ACC112 (cell line): ENCODE data around the gene MCF2L.

Experiments used
- H2AFZ ChIP-seq: fragments of 200-600 bp; sonication (generic); one replicate; pipeline ENCODE4 v1.6.0; 2017; ENCODE audit warnings: antibody characterized with exemption, low read length; ENCODE audit not compliant: unreplicated experiment
- H3K27ac ChIP-seq: fragments of 200-600 bp; sonication (generic); 2 replicates; pipeline ENCODE4 v1.5.1; 2014; ENCODE audit warnings: low read depth, mild to moderate bottlenecking, antibody characterized with exemption, low read length, moderate library complexity
- H3K27me3 ChIP-seq: fragments of 200-600 bp; sonication (generic); 2 replicates; pipeline ENCODE4 v1.6.1; 2014; ENCODE audit warnings: mild to moderate bottlenecking, antibody characterized with exemption, low read length, moderate library complexity, mixed read lengths; ENCODE audit not compliant: insufficient read depth
- H3K36me3 ChIP-seq: fragments of 200-600 bp; sonication (generic); 2 replicates; pipeline ENCODE4 v1.6.1; 2016; ENCODE audit warnings: mild to moderate bottlenecking, antibody characterized with exemption, low read length, moderate library complexity, mixed read lengths; ENCODE audit not compliant: insufficient read depth
- H3K4me1 ChIP-seq: fragments of 200-600 bp; sonication (generic); one replicate; pipeline ENCODE4 v1.6.1; 2016; ENCODE audit warnings: low read length, mixed read lengths; ENCODE audit not compliant: insufficient read depth, unreplicated experiment, control insufficient read depth
- H3K4me3 ChIP-seq: fragments of 200-600 bp; sonication (generic); 2 replicates; pipeline ENCODE4 v1.5.1; 2014; ENCODE audit warnings: mild to moderate bottlenecking, low read depth, low read length
- H3K79me2 ChIP-seq: fragments of 200-600 bp; sonication (generic); one replicate; pipeline ENCODE4 v1.6.0; 2016; ENCODE audit warnings: low read length; ENCODE audit not compliant: control insufficient read depth, unreplicated experiment, insufficient read depth

The MCF2L gene

DNA sequence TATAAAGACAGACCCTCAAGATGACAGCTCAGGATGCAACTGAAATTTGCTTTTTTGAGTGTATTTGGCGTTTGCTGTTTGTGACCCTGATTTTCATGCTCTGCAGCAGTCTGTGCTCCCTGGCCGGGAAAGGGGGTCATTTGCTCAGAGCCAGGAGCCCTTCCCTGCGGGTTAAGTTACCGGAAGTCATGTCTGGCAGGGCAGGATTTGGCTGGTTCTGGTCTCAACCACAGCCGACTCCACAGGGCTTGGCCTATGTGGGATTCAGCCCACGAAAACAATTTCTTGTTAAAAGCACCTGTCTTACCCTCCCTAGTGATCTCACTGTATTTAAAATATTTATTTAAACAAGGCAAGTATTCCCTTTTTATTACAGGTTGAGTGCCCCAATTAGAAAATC, 22.6 kb downstream of the MCF2L start:
- Histone ChIP-seq H3K27ac (no peak overlapping the region), H3K4me1 (no peaks in the 10 kb centered on the region), H2AFZ (no peak overlapping the region), H3K27me3 (peaks cover 26% of the 10 kb centered on the region), H3K79me2 (no peaks in the 10 kb centered on the region), H3K36me3 (no peaks in the 10 kb centered on the region), H3K4me3 (no peak overlapping the region)

DNA sequence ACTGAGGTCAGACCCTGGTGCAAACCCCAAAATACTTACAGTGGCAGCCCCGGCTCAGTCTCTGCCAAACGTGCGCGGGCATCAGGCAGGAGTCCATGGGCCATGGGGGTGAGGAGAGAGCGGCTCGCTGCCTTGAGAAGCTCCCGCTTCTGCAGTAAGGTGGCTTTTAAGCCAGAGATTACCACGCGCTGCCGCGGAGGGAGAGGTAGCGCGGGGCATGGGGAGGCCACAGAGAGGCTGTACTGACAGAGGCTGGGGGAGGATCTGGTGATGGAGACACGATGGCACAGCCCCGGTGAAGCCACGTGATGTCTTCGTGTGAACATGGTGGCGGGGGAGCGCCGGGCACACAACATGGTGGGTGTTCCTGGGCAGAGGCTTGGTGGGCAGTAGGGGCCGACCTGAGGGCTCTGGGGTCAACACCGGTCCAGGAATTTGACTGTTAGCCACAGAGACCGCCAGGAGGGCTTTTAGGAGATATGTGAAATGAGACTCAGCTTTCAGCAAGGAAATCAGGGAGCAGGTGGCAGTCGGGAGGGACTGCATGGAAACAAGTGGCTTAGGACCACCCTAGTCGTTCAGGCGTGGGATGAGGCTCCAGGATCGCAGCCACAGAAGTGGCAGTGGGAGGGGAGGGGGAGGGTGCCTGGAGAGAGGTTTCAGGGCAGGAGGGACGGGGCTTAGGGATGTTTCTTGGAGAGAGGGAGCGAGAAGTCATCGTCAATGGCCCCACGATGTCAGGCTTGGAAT, 24.1 kb downstream of the MCF2L start:
- no peak overlapping the region for H3K4me3 ChIP-seq
- no peaks in the 10 kb centered on the region for H3K4me1 ChIP-seq
- H2AFZ ChIP-seq: no peak overlapping the region
- H3K36me3 ChIP-seq: no peaks in the 10 kb centered on the region
- peaks cover 29% of the 10 kb centered on the region for H3K27me3 ChIP-seq
- H3K27ac ChIP-seq: no peak overlapping the region
- no peaks in the 10 kb centered on the region for H3K79me2 ChIP-seq

DNA sequence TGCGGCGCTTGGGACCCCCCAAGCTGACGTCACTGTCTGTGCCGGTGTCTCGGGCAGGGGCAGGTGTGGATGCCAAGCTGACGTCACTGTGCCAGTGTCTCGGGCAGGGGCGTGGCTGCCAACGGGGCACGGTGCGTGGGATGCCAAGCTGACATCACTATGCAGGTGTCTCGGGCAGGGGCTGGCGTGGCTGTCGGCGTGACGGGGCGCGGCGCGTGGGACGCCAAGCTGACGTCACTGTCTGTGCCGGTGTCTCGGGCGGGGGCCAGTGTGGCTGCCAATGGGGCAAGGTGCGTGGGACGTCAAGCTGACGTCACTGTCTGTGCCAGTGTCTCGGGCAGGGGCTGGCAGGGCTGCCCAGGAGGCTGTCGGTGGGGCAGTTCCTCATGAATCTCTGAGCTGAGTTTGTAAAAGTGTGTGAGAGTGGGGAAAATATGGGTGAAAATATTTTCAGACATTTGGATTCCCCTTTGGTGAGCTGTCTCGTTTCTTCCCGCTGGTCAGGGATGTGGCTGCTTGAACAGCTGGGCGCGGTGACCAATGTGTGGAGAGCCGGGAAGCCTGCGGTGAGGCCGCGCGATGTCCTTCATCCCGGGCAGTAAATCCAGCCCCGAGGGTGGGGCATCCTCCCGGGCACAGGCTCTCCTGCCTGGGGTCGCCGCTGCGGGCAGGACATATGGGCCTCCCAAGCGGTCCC, 25.2 kb downstream of the MCF2L start:
- Histone ChIP-seq H3K4me3 (no peak overlapping the region), H2AFZ (no peak overlapping the region), H3K36me3 (no peaks in the 10 kb centered on the region), H3K27ac (no peak overlapping the region), H3K27me3 (peaks cover 29% of the 10 kb centered on the region), H3K79me2 (no peaks in the 10 kb centered on the region), H3K4me1 (no peaks in the 10 kb centered on the region)

- Histone ChIP-seq H3K4me1 (no peaks in the 10 kb centered on the region), H3K27me3 (peaks cover 29% of the 10 kb centered on the region), H3K27ac (no peak overlapping the region), H3K79me2 (no peaks in the 10 kb centered on the region), H3K36me3 (no peaks in the 10 kb centered on the region), H3K4me3 (no peak overlapping the region), H2AFZ (no peak overlapping the region)
Observed at GRCh38 chr13:112994781-112995355, 25.9 kb downstream of the MCF2L start.

- H3K27ac ChIP-seq: no peak overlapping the region
- H3K4me1 ChIP-seq: no peaks in the 10 kb centered on the region
- no peaks in the 10 kb centered on the region for H3K36me3 ChIP-seq
- H2AFZ ChIP-seq: no peak overlapping the region
- H3K4me3 ChIP-seq: no peak overlapping the region
- peaks cover 28% of the 10 kb centered on the region for H3K27me3 ChIP-seq
- H3K79me2 ChIP-seq: no peaks in the 10 kb centered on the region
Observed at GRCh38 chr13:112995395-112996191, 26.6 kb downstream of the MCF2L start.

DNA sequence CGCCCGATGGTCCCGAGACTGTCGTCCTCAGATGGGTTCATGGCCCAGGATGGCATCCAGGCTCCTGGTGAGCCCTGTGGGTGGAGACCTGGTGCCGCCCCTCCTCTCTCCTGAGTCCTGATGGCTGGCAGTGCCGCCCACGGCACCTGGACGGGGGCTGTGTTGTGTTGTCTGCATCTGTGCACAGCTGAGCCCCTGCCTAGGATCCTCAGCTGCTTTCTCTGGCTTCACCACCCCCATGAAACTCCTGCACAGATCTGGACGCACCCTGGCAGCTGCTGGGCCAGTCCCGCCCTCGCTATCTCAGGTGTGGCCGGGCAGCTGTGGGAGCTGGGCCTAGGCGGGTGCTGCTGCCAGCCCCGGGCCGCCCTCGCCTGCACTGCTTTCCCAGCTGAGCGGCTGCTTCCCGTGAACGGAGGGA, 27.7 kb downstream of the MCF2L start:
- Histone ChIP-seq H3K27ac (no peak overlapping the region), H3K36me3 (no peaks in the 10 kb centered on the region), H3K4me3 (no peak overlapping the region), H3K79me2 (no peaks in the 10 kb centered on the region), H3K4me1 (no peaks in the 10 kb centered on the region), H2AFZ (no peak overlapping the region), H3K27me3 (peaks cover 36% of the 10 kb centered on the region)

- no peaks in the 10 kb centered on the region for H3K36me3 ChIP-seq
- H3K27me3 ChIP-seq: peaks cover 36% of the 10 kb centered on the region
- no peak overlapping the region for H3K27ac ChIP-seq
- no peaks in the 10 kb centered on the region for H3K79me2 ChIP-seq
- no peak overlapping the region for H2AFZ ChIP-seq
- no peak overlapping the region for H3K4me3 ChIP-seq
- H3K4me1 ChIP-seq: no peaks in the 10 kb centered on the region
Observed at GRCh38 chr13:112997188-112998130, 28.4 kb downstream of the MCF2L start.

DNA sequence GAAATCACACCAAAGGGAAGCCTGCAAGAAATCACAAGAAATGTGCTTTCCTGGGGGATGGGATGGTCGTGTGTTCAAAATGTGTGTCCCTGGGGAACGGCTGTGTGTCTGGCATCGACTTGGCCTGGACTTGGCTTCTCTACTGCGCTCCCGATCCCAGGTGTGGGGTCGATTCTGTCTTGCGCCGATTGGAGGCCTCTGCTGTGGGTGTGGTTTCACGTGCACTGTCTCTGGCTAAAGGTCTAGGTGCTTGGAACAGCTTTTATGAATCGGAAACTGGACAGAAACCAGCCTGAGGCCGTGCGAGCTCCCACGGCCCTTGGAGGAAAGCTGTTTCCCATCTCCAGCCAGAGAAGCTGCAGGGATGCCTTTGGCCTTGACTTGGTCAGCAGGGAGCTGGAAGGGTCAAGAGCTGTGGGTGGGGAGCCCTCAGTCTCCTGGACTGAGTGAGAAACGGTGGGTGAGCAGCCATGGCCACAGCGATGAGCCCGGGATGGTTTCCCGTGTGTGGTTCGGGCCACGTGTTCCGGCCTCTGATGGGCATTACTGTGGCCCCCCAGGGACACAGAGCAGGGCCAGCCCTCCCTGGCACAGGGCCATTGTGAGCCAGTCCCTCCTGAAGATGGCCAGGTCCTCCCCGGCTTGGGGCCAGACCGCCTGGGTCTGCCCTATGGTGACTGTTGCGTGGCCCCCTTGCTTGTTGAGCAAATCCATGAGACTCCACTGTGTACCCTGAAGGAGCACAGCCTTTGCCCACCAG, 29.7 kb downstream of the MCF2L start:
- H3K27me3 ChIP-seq: peaks cover 35% of the 10 kb centered on the region
- H3K27ac ChIP-seq: no peak overlapping the region

DNA sequence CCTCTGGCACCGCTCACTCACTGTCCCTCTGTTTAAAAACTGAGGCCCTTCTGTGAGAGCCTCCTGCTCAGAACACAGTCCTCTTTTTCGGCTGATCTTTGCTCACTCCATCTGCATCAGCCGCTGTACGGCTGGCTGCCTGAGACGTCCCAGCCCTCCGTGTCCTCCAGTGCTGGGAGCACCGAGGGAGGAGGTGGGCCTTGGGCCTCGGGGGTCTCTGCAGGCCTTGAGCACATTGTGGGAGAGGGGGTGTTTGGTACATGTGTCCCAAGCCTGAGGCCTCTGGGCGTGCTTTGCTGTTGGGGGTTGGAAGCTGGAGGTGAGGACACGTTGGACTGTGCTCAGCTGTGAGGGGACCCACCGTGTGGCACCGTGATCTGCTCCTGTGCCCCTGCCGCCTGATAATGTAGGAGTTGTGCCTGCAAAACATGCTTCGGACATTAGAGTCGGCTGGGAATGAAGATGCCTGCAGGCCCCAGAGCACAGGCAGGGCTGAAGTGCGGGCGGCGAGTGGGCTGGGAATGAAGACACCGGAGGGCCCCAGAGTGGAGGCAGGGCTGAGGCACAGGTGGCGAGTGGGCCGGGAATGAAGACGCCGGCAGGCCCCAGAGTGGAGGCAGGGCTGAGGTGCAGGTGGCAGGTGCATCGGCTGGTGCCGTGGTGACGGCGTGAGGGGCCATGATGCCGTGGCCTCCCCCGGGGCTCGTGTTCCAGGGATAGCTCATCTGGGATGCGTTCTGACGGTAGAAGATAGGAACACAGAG, 30.6 kb downstream of the MCF2L start:
- no peaks in the 10 kb centered on the region for H3K36me3 ChIP-seq
- no peaks in the 10 kb centered on the region for H3K79me2 ChIP-seq
- no peak overlapping the region for H3K4me3 ChIP-seq
- no peak overlapping the region for H3K27ac ChIP-seq
- no peak overlapping the region for H2AFZ ChIP-seq
- no peaks in the 10 kb centered on the region for H3K4me1 ChIP-seq
- peaks cover 35% of the 10 kb centered on the region for H3K27me3 ChIP-seq

More for the DNA sequence above, 29.7 kb downstream of the MCF2L start:
- no peaks in the 10 kb centered on the region for H3K36me3 ChIP-seq
- H3K4me1 ChIP-seq: no peaks in the 10 kb centered on the region
- H2AFZ ChIP-seq: no peak overlapping the region
- H3K79me2 ChIP-seq: no peaks in the 10 kb centered on the region
- no peak overlapping the region for H3K4me3 ChIP-seq
